Natural killer cell treated with Interleukin-12 subunit alpha and Interleukin-12 subunit beta and Interleukin-15 and Interleukin-18, amount 100 ng/mL, for 72 hours (primary cell): ENCODE data around the gene SLC30A2. TPM values are rescaled to one million over a fixed set of nuclear protein-coding genes. Genes with fewer than 3 reads are reported as not detected.

Experiments used
- ATAC-seq, 2 donors: fragments of 150-1000 bp; cut with Tn5 transposase in 1 of 2; sonication (Bioruptor Pico), chemical (Tn5 transposase) in 1 of 2; 2 replicates each; pipeline ENCODE4 v1.10.0; 2021
- DNase-seq: peaks from one replicate; pipeline ENCODE4 v3.0.0; 2022; ENCODE audit warnings: low spot score
- H3K27ac Mint-ChIP-seq, 2 donors: 1 replicate in 1 of 2; 2 replicates in 1 of 2; pipeline ENCODE4 v1.8.0; 2022; ENCODE audit warnings: mixed read lengths in 2 of 2, mild to moderate bottlenecking in 1 of 2, moderate library complexity in 1 of 2
- H3K27me3 Mint-ChIP-seq, 2 donors: 1 replicate in 1 of 2; 2 replicates in 1 of 2; pipeline ENCODE4 v1.8.0; 2022; ENCODE audit warnings: mixed read lengths in 2 of 2
- H3K36me3 Mint-ChIP-seq: one replicate; pipeline ENCODE4 v1.8.0; 2022; ENCODE audit warnings: mixed read lengths
- H3K4me1 Mint-ChIP-seq, 2 donors: 1 replicate in 1 of 2; 2 replicates in 1 of 2; pipeline ENCODE4 v1.8.0; 2022; ENCODE audit warnings: low read depth in 2 of 2, mixed read lengths in 2 of 2, mild to moderate bottlenecking in 1 of 2
- H3K4me3 Mint-ChIP-seq: one replicate; pipeline ENCODE4 v1.8.0; 2022; ENCODE audit warnings: mixed read lengths
- H3K9me3 Mint-ChIP-seq: 2 replicates; pipeline ENCODE4 v1.8.0; 2022; ENCODE audit warnings: mixed read lengths
- total RNA-seq, 2 donors: library from RNA; stranded (reverse); gene quantifications; one replicate each; pipeline ENCODE4 v1.2.3, GENCODE V29; 2022

SLC30A2 gene
- total RNA-seq, 2 donors from 2014 or later: not detected

DNA sequence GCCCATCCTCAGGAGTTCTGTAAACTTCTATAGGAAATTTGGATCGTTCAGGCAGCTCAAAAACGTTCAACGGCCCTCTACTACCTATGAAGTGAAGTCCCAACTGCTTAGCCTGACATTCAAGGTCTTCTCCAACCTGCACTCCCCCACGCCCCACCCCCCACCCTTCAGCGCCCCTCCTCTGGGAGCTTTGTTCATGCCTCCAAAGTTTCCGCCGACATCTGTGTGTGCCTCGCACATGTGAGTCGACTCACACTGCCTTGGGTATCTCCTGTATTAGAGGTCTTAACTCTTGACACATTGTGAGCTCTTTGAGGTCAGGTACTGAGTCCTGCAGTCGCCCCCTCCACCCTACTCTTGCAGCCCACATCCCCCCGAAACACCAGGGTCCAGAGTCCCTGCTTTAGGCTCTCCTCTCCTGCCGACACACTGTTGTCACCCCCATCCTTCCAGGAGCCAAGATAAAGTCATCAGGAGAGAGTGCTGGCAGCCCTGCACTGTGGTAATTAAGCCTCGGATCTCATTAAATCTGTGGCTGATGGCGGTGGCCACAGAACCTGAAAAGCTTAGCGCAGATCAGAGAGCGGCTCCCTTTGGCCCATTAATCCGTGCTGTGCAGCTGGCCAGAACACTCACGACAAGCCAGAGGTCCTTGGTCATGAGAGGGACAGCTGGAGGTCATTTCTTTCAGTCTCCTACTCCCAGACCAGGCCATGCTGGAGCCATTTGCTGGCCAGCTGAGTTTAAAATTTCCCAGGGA lies 46.7 kb downstream of the SLC30A2 start:
- Mint-ChIP-seq H3K27me3 (peaks cover 0 to 2% of the 10 kb centered on the region in 2 donors), H3K4me1 (peaks cover 16 to 22% of the 10 kb centered on the region in 2 donors), H3K36me3 (no peaks in the 10 kb centered on the region), H3K9me3 (no peaks in the 10 kb centered on the region), H3K27ac (peak overlapping the region in 1 of 2 donors; percentile 3), H3K4me3 (peak overlapping the region; percentile 100)
- no peak for ATAC-seq
- DNase-seq: no peak

DNA sequence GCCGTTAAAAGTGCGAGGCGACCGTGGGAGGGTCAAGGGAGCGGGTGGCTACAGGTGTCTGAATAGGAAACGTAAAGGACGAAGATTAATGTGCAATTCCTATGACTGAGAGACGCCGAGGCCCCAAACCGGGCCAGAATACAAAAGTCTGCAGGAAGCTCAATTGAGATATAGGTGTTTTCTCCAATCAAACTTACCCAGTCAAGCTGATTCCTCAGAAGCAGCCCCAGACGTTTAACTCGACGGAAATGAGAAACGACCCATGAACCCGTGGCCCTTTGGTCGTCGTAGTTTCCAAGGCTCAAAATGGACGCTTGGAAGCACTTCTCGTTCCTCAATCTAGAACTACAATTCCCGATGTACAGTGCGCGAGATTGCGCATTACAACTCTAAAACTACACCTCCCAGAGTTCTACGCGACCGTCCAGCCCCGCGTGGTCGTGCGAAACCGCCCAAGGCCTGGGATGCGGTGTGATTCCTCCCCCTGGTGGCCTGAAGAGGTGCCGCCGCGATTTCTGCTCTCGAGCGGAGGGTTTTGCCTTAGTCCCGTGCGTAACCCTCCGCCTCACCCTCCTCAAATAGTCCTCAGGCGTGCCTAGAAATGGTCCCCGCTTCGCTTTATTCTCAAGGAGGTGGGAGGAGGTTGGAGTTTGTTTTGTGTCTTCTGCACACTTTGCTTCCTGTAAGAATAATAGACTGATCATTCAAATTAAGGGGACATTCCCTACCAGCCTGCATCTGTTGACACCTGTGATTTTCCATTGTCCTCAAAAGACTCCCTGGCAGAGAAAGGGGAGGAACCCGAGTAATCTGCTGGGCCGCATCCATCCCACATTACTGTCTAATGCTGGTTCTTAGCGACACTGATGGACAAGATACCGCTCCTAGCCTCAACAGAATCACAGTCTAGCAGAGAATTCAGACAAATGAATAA lies 47.8 kb downstream of the SLC30A2 start, which contains the start of gene PAFAH2:
Gene PAFAH2, minus strand, starts transcription at position 236 of the 934 bp plus-strand sequence. CDS start 7,247 bp downstream, outside the sequence.
- DNase-seq: peak; percentile 97
- peaks cover 21 to 31% of the 10 kb centered on the region in 2 donors for H3K4me1 Mint-ChIP-seq
- H3K36me3 Mint-ChIP-seq: no peaks in the 10 kb centered on the region
- peak within 1 kb of the TSS; percentile 100 for H3K4me3 Mint-ChIP-seq
- H3K27ac Mint-ChIP-seq: peak within 1 kb of the TSS; percentile 99 to 100
- peak; percentile 99 for ATAC-seq
- no peaks in the 10 kb centered on the region for H3K9me3 Mint-ChIP-seq
- no peaks in the 10 kb centered on the region for H3K27me3 Mint-ChIP-seq

DNA sequence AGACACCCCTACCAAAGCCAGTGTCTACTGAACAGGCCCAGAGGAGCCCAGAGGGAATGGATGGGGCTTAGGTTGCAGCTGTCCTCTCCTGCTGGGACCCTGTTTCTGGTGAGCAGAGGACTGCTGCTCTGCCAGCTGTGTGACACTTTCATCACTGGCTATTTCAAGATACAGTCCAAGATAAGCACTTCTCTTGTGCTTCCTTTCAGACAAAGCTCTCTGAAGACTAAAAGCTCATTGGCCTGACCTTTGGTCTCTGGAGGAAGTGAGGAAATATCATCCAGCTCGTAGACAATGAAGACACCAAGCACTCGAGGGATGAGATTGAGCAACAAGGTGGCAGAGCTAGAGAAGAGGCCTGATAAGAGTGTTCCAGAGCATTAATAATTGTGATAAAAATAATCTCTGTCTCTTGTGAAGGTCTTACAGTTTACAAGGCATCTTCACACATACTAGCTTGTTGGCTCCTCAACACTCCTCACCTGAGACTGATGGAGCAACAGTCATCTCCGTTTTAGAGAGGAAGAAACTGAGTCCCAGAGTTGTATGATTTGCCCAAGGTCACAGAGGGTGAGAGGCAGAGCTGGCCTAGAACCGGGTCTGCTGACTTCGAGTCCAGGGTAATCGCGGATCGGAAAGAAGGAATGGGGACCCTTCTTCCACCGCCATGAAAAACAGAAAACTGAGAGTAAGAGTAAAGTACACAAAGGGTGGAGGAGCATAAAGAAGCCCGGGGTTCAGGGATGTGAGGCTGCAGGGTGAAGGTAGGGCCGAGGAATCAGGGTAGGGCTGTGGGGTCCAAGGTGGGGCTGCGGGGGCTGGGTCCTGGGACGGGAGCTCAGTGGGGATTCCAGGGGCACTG lies 48.7 kb downstream of the SLC30A2 start:
- ATAC-seq: peak; percentile 28 to 52

DNA sequence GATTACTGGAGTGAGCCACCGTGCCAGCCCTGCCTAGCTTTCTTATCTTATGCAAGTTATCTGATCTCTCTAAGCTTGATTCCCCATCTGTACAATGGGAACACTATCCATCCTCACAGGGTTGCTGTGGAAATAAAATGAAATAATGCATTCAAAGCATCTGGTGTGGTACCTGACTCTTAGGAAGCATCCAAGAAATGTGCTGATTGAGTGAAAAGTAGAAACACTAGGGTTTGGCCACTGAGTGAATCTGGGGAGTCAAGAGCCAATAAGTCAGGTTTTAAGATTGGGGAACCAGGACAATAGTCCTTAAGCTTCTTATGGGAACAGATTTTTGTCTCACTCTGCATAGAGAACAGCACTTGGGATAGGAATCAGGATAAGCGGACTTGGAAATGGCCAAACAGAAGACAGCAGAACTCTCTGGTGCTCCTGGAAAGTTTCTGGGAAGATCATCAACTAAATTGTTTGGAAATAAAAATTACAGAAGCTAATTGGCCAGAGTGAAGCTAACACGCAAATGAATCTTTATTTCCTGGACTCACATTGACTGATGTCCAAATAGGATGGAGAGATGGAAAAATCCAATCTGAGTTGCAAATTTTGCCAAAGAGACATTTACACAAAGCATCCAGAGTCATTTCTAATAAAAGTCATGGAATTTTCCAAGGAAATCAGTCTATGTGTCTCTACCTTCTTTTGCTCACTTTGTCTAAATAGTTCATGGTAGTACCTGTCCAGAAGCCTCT lies 51.3 kb downstream of the SLC30A2 start:
- H3K4me3 Mint-ChIP-seq: no peak overlapping the region
- ATAC-seq (no peak), DNase-seq (no peak)
- H3K27ac Mint-ChIP-seq: no peak overlapping the region
- no peaks in the 10 kb centered on the region for H3K36me3 Mint-ChIP-seq
- H3K27me3 Mint-ChIP-seq: no peaks in the 10 kb centered on the region
- peaks cover 47 to 60% of the 10 kb centered on the region in 2 donors for H3K4me1 Mint-ChIP-seq
- no peaks in the 10 kb centered on the region for H3K9me3 Mint-ChIP-seq

More for the DNA sequence above, 48.7 kb downstream of the SLC30A2 start:
- peak; percentile 69 for DNase-seq
- H3K9me3 Mint-ChIP-seq: no peaks in the 10 kb centered on the region
- peak overlapping the region; percentile 100 for H3K4me3 Mint-ChIP-seq
- H3K4me1 Mint-ChIP-seq: peaks cover 28 to 40% of the 10 kb centered on the region in 2 donors
- H3K27me3 Mint-ChIP-seq: no peaks in the 10 kb centered on the region
- no peaks in the 10 kb centered on the region for H3K36me3 Mint-ChIP-seq
- peak overlapping the region; percentile 99 to 100 for H3K27ac Mint-ChIP-seq

GRCh38 chr1:25993197-25993951 lies 52.5 kb downstream of the SLC30A2 start:
- peak overlapping the region; percentile 10 to 85 for H3K27ac Mint-ChIP-seq
- H3K36me3 Mint-ChIP-seq: no peaks in the 10 kb centered on the region
- no peak overlapping the region for H3K4me3 Mint-ChIP-seq
- no peak for DNase-seq
- H3K27me3 Mint-ChIP-seq: no peaks in the 10 kb centered on the region
- no peak for ATAC-seq
- H3K4me1 Mint-ChIP-seq: peaks cover 54 to 65% of the 10 kb centered on the region in 2 donors
- no peaks in the 10 kb centered on the region for H3K9me3 Mint-ChIP-seq

GRCh38 chr1:25992689-25993171 lies 53.2 kb downstream of the SLC30A2 start:
- no peak for DNase-seq
- Mint-ChIP-seq H3K27ac (peak overlapping the region; percentile 10 to 85), H3K36me3 (no peaks in the 10 kb centered on the region), H3K4me3 (peak overlapping the region; percentile 46), H3K27me3 (no peaks in the 10 kb centered on the region), H3K9me3 (no peaks in the 10 kb centered on the region), H3K4me1 (peaks cover 58 to 67% of the 10 kb centered on the region in 2 donors)
- no peak for ATAC-seq

DNA sequence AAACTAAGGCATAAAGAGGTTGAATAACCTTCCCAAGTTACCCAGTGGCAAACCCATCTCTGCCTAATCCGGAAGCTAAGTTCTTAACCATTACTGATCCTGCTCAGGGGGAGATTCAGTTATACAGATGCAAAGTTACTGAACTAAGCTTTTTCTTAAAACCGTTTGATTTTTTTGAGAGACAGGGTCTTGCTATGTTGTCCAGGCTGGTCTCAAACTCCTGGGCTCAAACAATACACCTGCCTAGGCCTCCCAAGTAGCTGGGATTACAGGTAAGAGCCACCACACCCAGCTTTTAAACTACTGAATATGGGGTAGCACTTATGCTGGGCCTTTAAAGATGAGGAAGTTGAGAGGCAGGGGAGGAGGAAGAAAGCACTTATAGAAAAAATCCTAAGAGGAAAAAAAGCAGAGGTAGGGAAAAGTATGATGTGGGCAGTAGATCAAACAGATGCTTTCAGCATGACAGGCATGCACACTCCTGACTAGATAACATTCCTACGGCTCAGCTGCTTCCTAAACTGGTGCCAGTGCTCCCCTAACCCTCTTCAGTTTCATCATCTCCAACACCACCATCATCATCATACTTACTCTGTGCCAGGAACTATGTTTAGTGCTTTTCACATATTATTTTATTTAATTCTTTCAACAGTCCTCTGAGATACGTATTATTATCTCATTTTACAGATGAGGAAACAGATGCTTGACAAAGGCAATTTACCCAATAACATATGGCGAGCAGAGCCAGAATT lies 53.8 kb downstream of the SLC30A2 start:
- Mint-ChIP-seq H3K27ac (peak overlapping the region; percentile 10 to 85), H3K4me1 (peaks cover 58 to 60% of the 10 kb centered on the region in 2 donors), H3K27me3 (no peaks in the 10 kb centered on the region), H3K36me3 (no peaks in the 10 kb centered on the region), H3K9me3 (no peaks in the 10 kb centered on the region), H3K4me3 (peak overlapping the region; percentile 46)
- DNase-seq (no peak), ATAC-seq (no peak)

DNA sequence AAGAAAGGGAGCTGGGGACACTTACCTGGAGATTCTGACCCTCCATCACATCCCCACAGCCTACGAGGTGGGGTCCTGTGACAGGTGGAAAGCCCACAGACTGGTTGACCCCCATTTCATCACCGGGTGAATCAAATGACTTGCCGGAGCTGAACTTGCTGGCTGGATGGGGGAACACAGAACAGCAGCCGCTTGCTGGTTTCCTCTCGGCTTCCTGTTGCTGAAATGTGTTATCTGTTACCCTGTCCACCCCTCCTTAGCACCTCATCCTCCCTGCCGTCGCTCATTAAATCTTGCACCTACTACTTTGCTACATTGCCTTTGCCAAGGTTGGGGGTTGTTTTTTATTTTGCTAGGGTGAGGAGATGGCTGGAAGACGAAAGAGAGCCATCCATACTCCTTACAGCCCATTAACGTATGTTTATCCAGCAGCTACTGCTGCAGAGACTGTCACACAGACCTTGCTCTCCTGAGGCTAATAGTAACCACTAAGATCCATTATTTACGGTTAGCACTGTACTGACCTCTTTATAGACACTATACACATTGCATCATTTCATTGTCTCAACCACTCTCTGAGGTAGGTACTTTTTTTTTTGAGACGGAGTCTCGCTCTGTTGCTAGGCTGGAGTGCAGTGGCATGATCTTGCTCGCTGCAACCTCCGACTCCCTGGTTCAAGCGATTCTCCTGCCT lies 55.1 kb downstream of the SLC30A2 start:
- ATAC-seq (peak; percentile 91 to 94), DNase-seq (peak; percentile 81)
- Mint-ChIP-seq H3K27ac (peak overlapping the region; percentile 72 to 85), H3K9me3 (no peaks in the 10 kb centered on the region), H3K36me3 (peaks cover 5% of the 10 kb centered on the region), H3K4me3 (peak overlapping the region; percentile 84), H3K4me1 (peaks cover 57 to 61% of the 10 kb centered on the region in 2 donors), H3K27me3 (no peaks in the 10 kb centered on the region)

- DNase-seq: no peak
- Mint-ChIP-seq H3K4me1 (peaks cover 62 to 63% of the 10 kb centered on the region in 2 donors), H3K36me3 (peaks cover 11% of the 10 kb centered on the region), H3K27me3 (no peaks in the 10 kb centered on the region), H3K9me3 (no peaks in the 10 kb centered on the region), H3K27ac (peak overlapping the region; percentile 72 to 85), H3K4me3 (peak overlapping the region; percentile 84)
- no peak for ATAC-seq
Measured at GRCh38 chr1:25990251-25990650, 55.7 kb downstream of the SLC30A2 start.

GRCh38 chr1:25989440-25990234 lies 56.3 kb downstream of the SLC30A2 start:
- ATAC-seq (peak in 1 of 2 donors; percentile 18), DNase-seq (no peak)
- H3K27me3 Mint-ChIP-seq: no peaks in the 10 kb centered on the region
- peaks cover 12% of the 10 kb centered on the region for H3K36me3 Mint-ChIP-seq
- peak overlapping the region; percentile 84 for H3K4me3 Mint-ChIP-seq
- H3K4me1 Mint-ChIP-seq: peaks cover 62 to 63% of the 10 kb centered on the region in 2 donors
- no peaks in the 10 kb centered on the region for H3K9me3 Mint-ChIP-seq
- H3K27ac Mint-ChIP-seq: peak overlapping the region; percentile 72 to 85
